Measurements from ENCODE around the gene CCDC187. TPM values are rescaled to one million over a fixed set of nuclear protein-coding genes. Genes with fewer than 3 reads are reported as not detected.

CCDC187 gene
- polyA plus RNA-seq, 4 donors, result 1.8 to 3.3 (median 2.2) TPM

- no peak for DNase-seq (ENCODE audit: low read depth in 4 of 4, low spot score in 3 of 4)
These were observed 3.8 kb downstream of the CCDC187 start for GRCh38 chr9:136300016-136300545.

GRCh38 chr9:136299541-136299940 is 4.4 kb downstream of the CCDC187 start:
- no peak for DNase-seq (ENCODE audit: low read depth in 4 of 4, low spot score in 3 of 4)

- no peak for DNase-seq (ENCODE audit: low read depth in 4 of 4, low spot score in 3 of 4)
These were observed 4.8 kb downstream of the CCDC187 start for GRCh38 chr9:136299116-136299515.

- DNase-seq (ENCODE audit: low read depth in 4 of 4, low spot score in 3 of 4), result no peak
These were observed 5.8 kb downstream of the CCDC187 start for GRCh38 chr9:136297766-136298735.

GRCh38 chr9:136297016-136297691 is 6.7 kb downstream of the CCDC187 start:
- no peak for DNase-seq (ENCODE audit: low read depth in 4 of 4, low spot score in 3 of 4)

GRCh38 chr9:136296434-136297015 is 7.4 kb downstream of the CCDC187 start:
- no peak for DNase-seq (ENCODE audit: low read depth in 4 of 4, low spot score in 3 of 4)

- peak in 2 of 4 donors; percentile 35 to 42 for DNase-seq (ENCODE audit: low read depth in 4 of 4, low spot score in 3 of 4)
These were observed 8.1 kb downstream of the CCDC187 start for GRCh38 chr9:136295542-136296433.

GRCh38 chr9:136295055-136295454 is 8.8 kb downstream of the CCDC187 start:
- no peak for DNase-seq (ENCODE audit: low read depth in 4 of 4, low spot score in 3 of 4)

GRCh38 chr9:136294437-136294836 is 9.5 kb downstream of the CCDC187 start:
- DNase-seq (ENCODE audit: low read depth in 4 of 4, low spot score in 3 of 4), result no peak

- DNase-seq (ENCODE audit: low read depth in 4 of 4, low spot score in 3 of 4), result no peak
These were observed 10.3 kb downstream of the CCDC187 start for GRCh38 chr9:136293476-136294077.

- DNase-seq (ENCODE audit: low read depth in 4 of 4, low spot score in 3 of 4), result no peak
These were observed 11.1 kb downstream of the CCDC187 start for GRCh38 chr9:136292591-136293448.

- no peak for DNase-seq (ENCODE audit: low read depth in 4 of 4, low spot score in 3 of 4)
These were observed 11.8 kb downstream of the CCDC187 start for GRCh38 chr9:136292026-136292538.

GRCh38 chr9:136291306-136292025 is 12.4 kb downstream of the CCDC187 start:
- DNase-seq (ENCODE audit: low read depth in 4 of 4, low spot score in 3 of 4), result no peak

GRCh38 chr9:136290508-136291000 is 13.3 kb downstream of the CCDC187 start:
- no peak for DNase-seq (ENCODE audit: low read depth in 4 of 4, low spot score in 3 of 4)

GRCh38 chr9:136289651-136290507 is 14.0 kb downstream of the CCDC187 start:
- no peak for DNase-seq (ENCODE audit: low read depth in 4 of 4, low spot score in 3 of 4)

- DNase-seq (ENCODE audit: low read depth in 4 of 4, low spot score in 3 of 4), result no peak
These were observed 15.7 kb downstream of the CCDC187 start for GRCh38 chr9:136287960-136288753.

All from right renal pelvis (tissue), 4 donors.